ENCODE results near the gene LASP1NB.

Gene LASP1NB

GRCh38 chr17:38967290-38967738 lies 41.9 kb downstream of the LASP1NB start, which contains the start of gene FBXO47:
Gene FBXO47 (minus strand): TSS chr17:38967403. CDS start chr17:38963025, 4,378 bp downstream.
- no peak within 1 kb of the TSS for H3K27ac ChIP-seq (ENCODE audit: low read depth in 2 of 2, low read length in 1 of 2)
- H3K79me2 ChIP-seq (ENCODE audit: insufficient read depth) = no peaks in the 10 kb centered on the region
- H3K4me1 ChIP-seq (ENCODE audit: control insufficient read depth in 1 of 2, insufficient read depth in 2 of 2, low read depth in 1 of 2, low read length in 1 of 2) = no peaks in the 10 kb centered on the region
- no peaks in the 10 kb centered on the region for H3K9me2 ChIP-seq
- H3K27me3 ChIP-seq (ENCODE audit: insufficient read depth) = no peaks in the 10 kb centered on the region
- 74% methylated on average over 20 of the region's 21 CpGs for WGBS (ENCODE audit: low lambda C conversion rate)
- TF ChIP-seq EZH2phosphoT487 (IDR thresholded peaks at IDR 0.05; ENCODE audit: borderline replicate concordance, low read depth) = no peak
- no peak for TF ChIP-seq USF2 (IDR thresholded peaks at IDR 0.05; ENCODE audit: borderline replicate concordance, low read depth, low read length)
- TF ChIP-seq PBX3 (IDR thresholded peaks at IDR 0.05) = no peak
- TF ChIP-seq TCF12 (IDR thresholded peaks at IDR 0.05) = no peak
- no peak for TF ChIP-seq IRF3 (IDR thresholded peaks at IDR 0.05; ENCODE audit: low read depth, low read length)
- TF ChIP-seq ELF1 (IDR thresholded peaks at IDR 0.05) = no peak
- TF ChIP-seq MEF2A (IDR thresholded peaks at IDR 0.05; ENCODE audit: borderline replicate concordance, low read depth) = no peak
- no peak for TF ChIP-seq TAF1 (IDR thresholded peaks at IDR 0.05; ENCODE audit: borderline replicate concordance, low read depth, low read length)
- TF ChIP-seq CHD2 (IDR thresholded peaks at IDR 0.05; ENCODE audit: low read length, partially characterized antibody) = no peak
- no peak for TF ChIP-seq RCOR1 (IDR thresholded peaks at IDR 0.05; ENCODE audit: low read length)
- no peak for TF ChIP-seq FOXM1 (IDR thresholded peaks at IDR 0.05; ENCODE audit: low read depth)
- no peak for TF ChIP-seq NRF1 (IDR thresholded peaks at IDR 0.05; ENCODE audit: low read depth, low read length)
- no peak for TF ChIP-seq REST (IDR thresholded peaks at IDR 0.05; ENCODE audit: low read depth, low read length)
- TF ChIP-seq SIN3A (IDR thresholded peaks at IDR 0.05; ENCODE audit: borderline replicate concordance, low read depth, low read length) = no peak
- no peak for TF ChIP-seq JUND (IDR thresholded peaks at IDR 0.05)
- H3K9me3 ChIP-seq = no peaks in the 10 kb centered on the region
- peaks cover 3% of the 10 kb centered on the region for H3F3A ChIP-seq (replicated peaks; ENCODE audit: insufficient read depth)
- H3K4me2 ChIP-seq = no peak within 1 kb of the TSS
- CTCF ChIA-PET = interaction anchor here (2.1 kb wide), 1 partner anchor 16 kb away, joined by 7 read pairs; no protein-coding TSS in a partner anchor
- no peak within 1 kb of the TSS for H2AFZ ChIP-seq (ENCODE audit: low read depth)
- H3K4me3 ChIP-seq (ENCODE audit: low read depth in 2 of 2, low read length in 1 of 2) = no peak within 1 kb of the TSS
- H3K9ac ChIP-seq = no peak within 1 kb of the TSS
- H4K20me1 ChIP-seq (ENCODE audit: insufficient read depth) = no peaks in the 10 kb centered on the region
- no peak for DNase-seq
- POLR2A ChIA-PET = no interaction called here
- no peaks in the 10 kb centered on the region for H3K36me3 ChIP-seq (replicated peaks in 1 of 2; ENCODE audit: control insufficient read depth in 1 of 2, insufficient read depth in 2 of 2, low read length in 1 of 2)

Data from SK-N-SH (cell line).